Head of caudate nucleus (tissue), 42 donors: ENCODE results near the gene OR1F1.
"Not testable (repeated sequence)": the region's sequence is repeated elsewhere in the genome, so short reads cannot be mapped to it uniquely, and the experiment has no call there.

ENCODE experiments used
- DNase-seq, 42 donors: peaks; one replicate each; pipeline versions ENCODE4 v3.0.0 to v3.0.0-alpha.2; 2020 to 2021; ENCODE audit warnings: mixed read lengths in 7 of 42
- intact Hi-C: fragments of 100-400 bp; cut with DNase I; formaldehyde crosslinking; loops from one replicate; pipeline ENCODE4 v1.15.0; 2022

OR1F1 gene

DNA sequence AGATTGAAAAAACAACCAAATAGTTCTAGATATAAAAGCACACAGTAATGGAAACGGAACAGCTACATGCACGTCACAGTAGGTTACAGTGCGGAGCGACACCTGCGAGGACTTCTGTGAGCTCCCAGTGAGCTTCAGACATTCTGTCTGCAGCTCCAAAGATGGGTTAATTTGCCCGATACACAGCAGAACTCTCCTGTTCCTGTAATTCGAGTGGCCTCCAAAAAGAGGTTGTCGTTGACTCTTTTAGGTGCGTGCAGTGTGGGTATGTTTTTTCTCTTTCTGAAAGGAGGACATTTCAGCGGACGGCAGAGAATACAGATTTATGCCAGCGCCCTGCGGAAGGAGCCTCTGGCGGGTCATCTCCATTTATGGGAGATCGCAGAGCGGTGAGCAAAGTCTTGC is 2.9 kb downstream of the OR1F1 start:
- intact Hi-C loops: no loop called here
- no peak for DNase-seq

DNA sequence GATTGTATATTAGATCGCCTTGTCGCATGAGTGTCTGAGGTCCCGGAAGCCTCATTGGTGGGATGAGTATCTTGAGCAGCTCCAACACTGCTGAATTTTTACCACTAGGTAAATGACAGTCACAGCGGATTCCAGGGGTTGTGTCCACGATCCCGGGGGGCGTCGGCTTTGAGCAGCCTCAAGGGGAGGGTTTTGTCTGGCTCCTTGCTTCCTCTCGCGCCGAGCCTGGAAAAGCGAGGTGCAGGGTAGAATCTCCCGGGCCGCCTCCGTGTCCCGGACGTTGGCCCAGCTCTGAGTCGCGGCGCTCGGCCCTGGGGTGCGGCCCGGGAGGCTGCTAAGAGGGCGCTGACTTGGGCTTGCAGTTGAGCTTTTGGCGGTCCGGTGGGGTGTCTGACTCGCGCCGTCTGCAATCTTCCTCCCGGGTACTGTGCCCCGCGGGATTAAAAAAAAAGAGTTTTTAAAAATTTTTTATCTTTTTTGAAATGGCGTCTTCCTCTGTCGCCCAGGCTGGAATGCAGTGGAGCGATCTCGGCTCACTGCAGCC is 4.5 kb downstream of the OR1F1 start:
- no peak for DNase-seq
- intact Hi-C loops: no loop called here

DNA sequence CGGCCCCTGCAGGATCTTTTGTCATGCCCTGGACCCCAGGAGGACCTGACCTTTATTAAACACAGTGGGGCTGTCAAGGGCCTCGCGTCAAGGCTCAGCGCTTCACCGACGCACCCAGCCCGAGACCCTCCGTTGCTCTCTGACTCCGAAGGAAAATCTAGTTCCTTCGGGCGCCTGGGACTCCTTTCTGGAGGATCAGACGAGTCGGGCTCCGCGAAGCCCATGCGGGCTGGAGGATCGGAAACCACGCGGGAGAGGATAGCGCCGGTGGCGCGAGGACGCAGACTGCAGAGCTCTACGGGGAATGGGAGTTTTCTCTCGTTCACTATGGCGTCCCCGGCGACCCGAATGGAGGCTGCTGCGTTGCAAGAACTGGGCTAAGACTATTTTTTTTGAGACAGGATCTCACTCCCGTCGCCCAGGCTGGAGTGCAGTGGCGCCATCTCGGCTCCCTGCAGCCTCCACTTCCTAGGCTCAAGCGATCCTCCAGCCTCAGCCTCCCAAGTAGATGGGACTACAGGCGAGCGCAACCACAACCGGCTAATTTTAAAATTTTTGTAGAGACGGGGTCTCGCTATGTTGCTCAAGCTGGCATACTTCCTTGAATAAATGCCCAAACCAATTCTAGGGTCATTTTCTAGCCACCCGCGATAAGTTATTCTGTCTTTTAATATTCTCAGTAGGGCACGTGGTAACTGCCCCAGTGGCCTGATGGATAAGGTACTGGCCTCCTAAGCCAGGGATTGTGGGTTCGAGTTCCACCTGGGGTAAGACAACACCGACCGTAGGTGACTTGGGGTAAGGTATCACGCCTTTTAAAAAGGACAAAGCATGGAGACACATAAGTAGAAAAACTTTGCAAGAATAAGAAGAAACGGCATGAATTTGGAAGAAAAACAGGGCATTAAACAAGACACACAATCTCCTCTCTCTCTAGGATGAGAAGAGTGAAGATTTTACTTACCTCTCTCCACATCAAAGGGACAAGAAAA is 5.5 kb downstream of the OR1F1 start:
- intact Hi-C loops: no loop called here

DNA sequence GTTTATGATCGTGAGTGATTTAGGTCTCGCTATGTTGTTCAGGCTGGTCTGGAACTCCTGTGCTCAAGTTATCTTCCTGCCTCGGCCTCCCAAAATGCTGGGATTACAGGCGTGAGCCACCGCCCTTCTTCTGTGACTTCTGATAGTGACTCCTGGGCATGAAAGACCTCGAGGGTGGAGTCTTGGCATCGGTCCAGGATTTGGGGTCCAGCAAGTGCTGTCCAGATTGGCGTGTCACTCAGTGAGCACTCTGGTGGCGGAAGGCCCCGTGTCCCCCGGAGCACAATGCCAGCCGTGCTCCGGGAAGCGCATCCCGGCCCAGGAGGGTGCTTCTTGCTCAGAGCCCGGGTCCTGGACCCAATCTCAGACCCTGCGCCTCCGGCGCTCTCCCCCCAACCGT is 6.8 kb downstream of the OR1F1 start:
- intact Hi-C loops: no loop called here

More for the DNA sequence above, 5.5 kb downstream of the OR1F1 start:
- no peak for DNase-seq

DNA sequence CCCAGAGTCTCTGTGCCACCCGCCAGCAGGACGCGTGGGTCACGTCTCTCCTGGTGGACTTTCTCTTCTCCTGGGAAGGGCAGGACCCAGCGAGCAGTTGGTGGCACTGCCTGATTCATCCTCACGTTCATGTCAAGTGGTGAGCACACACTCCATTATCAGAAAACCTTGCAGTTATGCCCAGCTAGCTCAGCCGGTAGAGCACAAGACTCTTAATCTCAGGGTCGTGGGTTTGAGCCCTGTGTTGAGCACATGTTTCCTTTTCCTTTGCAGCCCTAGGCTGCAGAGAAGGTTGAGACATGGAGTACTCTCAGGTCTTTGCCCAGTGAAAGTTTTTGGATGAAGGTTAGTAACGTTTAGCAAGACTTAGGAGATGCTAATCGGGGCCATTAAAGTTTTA is 8.0 kb downstream of the OR1F1 start:
- intact Hi-C loops: no loop called here
- no peak for DNase-seq

More for the DNA sequence above, 6.8 kb downstream of the OR1F1 start:
- no peak for DNase-seq

DNA sequence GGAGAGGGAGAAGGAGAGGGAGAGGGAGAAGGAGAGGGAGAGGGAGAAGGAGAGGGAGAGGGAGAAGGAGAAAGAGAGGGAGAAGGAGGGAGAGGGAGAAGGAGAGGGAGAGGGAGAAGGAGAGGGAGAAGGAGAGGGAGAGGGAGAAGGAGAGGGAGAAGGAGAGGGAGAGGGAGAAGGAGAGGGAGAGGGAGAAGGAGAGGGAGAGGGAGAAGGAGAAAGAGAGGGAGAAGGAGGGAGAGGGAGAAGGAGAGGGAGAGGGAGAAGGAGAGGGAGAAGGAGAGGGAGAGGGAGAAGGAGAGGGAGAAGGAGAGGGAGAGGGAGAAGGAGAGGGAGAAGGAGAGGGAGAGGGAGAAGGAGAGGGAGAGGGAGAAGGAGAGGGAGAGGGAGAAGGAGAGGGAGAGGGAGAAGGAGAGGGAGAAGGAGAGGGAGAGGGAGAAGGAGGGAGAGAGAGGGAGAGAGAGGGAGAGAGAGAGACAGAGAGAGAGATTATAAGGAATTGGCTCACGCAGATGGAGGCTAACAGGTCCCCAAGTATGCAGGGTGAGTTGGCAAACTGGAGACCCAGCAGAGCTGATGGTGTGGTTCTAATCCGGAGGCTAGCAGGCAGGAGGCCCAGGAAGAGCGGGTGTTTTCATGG is 9.8 kb downstream of the OR1F1 start:
- DNase-seq, intact Hi-C loops: not testable (repeated sequence)

DNA sequence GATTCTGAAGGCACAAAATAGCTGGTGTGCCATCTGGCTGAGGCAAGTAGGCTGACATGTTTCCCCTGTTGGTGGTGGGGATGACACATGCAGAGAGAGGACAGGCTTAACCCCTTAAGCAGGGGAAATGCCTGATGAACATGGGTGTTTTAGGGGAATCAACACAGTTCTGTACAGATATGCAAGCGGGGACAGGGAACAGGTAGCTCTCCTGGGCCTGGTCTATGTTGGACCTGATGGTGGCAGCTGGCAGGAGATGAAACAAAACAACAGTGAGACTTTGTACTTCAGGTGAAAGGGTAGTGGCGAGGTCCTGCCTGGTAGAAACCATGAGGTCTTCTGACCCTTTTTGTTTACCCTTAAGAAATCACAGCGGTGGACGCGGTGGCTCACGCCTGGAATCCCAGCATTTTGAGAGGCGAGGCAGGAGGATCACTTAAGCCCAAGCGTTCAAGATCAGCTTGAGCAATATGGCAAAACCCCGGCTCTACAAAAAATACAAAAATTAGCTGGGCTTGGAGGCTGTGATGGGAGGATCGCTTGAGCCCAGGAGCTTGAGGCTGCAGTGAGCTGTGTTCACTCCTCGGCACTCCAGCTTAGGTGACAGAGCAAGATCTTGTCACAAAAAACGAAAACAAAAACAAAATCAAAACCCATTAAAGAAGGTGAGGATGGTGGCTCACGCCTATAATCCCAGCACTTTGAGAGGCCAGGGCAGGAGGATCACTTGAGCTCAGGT is 10.5 kb downstream of the OR1F1 start:
- DNase-seq: no peak
- intact Hi-C loops: no loop called here

DNA sequence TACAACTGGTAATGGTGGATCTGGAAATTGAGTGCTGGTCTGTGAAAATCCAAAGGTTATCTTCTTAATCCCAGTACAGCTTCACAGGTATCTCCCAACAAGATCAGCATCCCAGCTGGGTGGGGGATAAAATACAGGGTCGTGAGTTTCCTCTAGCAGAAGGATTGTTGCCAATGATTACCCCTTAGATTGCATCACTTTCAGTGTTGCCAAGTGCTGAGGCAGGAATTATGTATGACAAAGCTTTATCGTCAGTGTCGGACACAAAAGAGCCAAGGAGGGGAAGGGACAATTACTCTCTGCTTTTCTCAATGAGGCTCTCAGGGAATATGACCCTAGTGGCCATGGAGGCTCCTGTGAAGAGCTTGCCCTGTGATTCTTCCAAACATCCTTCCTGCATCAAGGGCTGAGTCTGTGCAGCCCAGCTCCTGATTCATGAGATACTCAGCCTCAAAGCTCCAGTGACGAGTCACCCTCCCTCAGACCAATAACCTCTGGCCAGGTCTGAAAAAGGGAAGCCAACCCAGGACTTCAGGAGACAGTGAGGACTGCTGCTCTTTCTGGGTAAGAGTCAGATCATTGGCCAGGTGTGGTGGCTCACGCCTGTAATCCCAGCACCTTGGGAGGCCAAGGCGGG is 15.0 kb downstream of the OR1F1 start:
- DNase-seq: no peak
- intact Hi-C loops: no loop called here

DNA sequence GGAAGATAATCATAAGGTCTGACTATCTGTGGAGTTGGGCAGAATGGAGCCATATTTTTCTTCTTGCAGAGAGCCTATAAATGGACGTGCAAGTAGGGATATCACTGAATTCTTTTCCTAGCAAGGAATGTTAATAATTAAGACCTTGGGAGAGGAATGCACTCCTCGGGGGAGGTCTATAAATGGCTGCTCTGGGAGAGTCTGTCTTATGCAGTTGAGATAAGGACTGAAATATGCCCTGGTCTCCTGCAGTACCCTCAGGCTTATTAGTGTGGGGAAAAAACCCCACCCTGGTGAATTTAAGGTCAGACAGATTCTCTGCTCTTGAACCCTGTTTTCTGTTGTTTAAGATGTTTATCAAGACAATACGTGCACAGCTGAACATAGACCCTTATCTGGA is 17.9 kb downstream of the OR1F1 start:
- intact Hi-C loops, DNase-seq: not testable (repeated sequence)

DNA sequence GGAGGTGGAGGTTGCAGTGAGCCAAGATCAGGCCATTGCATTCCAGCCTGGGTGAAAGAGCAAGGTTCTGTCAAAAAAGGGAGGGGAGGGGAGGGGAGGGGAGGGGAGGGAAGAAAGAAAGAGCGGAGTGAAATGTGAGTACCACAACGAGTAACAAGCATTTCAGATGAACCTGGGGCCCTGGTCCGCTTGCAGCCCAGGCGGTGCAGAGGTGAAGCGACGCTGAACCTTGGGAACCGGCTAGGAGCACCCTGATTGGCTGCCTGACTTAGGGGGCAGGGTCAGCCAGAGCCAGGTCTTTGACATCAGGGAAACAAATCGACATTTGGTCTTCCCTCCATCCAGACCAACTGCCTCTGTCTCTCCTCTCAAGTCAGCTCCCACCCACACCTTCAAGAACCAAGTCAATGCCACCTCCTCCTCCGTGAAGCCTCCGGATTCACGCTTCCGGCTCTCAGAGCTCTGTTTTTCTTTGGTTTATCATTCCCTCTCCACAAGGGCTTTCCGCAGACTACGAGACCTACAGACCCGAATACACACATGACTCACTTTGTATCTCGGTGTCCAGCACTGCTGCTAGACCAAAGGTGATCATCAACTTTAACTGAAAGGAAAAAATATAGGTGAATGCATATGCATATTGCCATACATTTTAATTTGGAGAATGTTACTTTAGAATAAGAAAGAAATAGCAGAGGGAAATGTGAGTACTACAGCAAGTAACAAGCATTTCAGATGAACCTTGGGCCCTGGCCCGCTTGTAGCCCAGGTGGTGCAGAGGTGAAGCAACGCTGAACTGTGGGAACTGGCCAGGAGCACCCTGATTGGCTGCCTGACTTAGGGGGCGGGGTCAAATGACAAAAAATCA is 19.3 kb downstream of the OR1F1 start:
- intact Hi-C loops: no loop called here

DNA sequence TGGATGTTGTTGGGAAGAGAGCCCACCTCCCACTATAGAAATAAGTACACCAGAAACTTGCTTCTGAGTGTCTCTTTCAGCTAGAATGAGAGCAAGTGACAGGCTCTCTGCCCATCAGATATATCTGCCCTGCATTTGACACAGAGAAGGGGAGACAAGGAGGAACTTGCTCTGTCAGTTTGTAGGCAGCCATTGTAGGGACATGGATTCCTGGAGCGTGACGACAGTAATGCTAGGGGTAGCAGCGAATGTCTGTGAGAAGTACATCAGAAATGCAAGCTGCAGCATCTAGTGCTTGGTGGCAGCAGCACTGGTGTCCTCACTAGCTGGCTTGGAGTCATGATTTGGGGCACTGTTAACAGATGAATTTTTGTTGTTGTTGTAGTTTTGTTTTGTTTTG is 24.0 kb downstream of the OR1F1 start:
- DNase-seq: no peak
- intact Hi-C loops: no loop called here

More for the DNA sequence above, 19.3 kb downstream of the OR1F1 start:
- DNase-seq: peak in 1 of 42 donors; percentile 29

DNA sequence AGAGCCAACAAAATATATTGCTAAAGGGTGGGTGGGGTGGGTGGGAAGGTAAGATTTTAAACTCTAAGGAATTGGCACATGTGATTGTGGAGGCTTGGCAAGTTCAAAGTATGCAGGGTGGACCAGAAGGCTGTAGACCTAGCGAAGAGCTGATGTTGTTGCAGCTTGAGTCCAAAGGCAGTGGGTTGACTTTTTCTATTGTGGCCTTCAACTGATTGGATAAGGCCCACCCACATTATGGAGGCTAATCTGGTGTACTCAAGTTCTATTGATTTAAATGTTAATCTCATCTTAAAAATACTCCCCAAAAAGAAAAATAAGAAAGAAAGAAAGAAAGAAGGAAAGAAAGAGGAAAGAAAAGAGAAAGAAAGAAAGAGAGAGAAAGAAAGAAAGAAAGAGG is 24.6 kb downstream of the OR1F1 start:
- intact Hi-C loops: no loop called here
- no peak for DNase-seq

DNA sequence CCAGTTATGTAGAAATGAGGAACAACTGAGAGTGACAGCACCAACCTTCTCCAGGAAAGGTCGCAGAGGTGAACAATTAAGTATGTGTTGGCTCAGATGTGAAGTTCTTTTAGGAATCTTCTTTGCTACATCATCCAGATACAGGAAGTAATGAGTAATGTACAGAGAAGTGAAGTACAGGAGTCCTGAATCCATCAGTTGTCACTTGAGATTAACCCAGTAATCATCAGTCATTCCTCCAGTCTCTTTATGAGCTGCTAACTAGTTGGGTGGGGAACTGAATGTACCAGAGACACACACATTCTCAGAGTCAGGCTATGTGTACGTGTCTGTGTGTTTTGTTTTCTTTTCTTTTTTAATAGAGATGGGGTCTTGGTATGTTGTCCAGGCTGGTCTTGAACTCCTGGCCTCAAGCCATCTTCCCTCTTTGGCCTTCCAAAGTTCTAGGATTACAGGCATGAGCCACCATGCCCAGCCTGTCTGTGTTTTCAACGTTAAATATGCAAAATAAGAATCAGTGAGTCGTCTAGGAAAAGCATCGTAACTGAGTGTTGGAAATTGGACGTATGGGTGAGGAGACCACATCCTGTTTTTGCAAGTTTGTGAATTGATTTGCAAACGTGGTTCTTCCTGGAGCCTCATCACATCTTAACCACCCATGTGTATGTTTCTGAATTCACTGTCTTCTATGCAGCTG is 27.0 kb downstream of the OR1F1 start:
- intact Hi-C loops: no loop called here
- DNase-seq: no peak

DNA sequence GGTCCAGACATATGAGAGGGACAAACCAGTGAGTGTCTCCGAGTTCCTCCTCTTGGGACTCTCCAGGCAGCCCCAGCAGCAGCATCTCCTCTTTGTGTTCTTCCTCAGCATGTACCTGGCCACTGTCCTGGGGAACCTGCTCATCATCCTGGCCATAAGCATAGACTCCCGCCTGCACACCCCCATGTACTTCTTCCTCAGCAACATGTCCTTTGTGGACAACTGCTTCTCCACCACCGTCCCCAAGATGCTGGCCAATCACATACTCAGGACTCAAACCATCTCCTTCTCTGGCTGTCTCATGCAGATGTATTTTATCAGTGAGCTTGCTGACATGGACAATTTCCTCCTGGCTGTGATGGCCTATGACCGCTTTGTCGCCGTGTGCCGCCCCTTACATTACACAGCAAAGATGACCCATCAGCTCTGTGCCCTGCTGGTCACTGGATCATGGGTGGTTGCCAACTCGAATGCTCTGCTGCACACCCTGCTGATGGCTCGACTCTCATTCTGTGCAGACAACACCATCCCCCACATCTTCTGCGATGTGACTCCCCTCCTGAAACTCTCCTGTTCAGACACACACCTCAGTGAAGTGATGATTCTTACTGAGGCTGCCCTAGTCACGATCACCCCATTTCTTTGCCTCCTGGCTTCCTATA is 27.7 kb downstream of the OR1F1 start:
- intact Hi-C loops: no loop called here
- DNase-seq: no peak

DNA sequence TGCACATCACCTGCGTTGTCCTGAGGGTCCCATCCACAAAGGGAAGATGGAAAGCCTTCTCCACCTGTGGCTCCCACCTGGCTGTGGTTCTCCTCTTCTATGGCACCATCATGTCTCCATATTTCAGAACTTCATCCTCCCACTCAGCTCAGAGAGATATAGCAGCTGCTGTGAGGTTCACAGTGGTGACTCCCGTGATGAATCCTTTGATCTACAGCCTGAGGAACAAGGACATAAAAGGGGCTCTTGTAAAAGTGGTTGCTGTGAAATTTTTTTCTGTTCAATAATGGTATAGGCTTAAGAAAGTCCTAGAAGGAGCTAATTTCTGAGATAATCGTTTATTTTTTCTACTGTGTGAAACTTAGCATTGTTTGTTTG is 28.2 kb downstream of the OR1F1 start:
- no peak for DNase-seq
- intact Hi-C loops: no loop called here

DNA sequence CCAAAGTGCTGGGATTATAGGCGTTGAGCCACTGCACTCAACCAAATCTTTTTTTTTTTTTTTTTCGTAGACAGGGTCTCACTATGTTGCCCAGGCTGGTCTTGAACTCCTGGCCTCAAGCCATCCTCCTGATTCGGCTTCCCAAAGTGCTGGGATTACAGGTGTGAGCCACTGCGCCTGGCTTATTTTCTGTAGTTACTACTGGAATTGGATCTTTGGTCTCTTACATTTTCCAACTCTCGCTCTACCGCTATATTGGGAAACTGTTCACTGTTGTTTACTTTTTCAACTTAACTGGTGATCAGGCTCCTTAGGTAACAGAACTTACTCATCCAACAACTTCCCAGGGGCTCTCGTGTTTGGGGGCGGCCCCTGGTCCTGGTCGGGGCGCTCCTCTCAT is 32.8 kb downstream of the OR1F1 start:
- intact Hi-C loops: no loop called here
- DNase-seq: no peak

DNA sequence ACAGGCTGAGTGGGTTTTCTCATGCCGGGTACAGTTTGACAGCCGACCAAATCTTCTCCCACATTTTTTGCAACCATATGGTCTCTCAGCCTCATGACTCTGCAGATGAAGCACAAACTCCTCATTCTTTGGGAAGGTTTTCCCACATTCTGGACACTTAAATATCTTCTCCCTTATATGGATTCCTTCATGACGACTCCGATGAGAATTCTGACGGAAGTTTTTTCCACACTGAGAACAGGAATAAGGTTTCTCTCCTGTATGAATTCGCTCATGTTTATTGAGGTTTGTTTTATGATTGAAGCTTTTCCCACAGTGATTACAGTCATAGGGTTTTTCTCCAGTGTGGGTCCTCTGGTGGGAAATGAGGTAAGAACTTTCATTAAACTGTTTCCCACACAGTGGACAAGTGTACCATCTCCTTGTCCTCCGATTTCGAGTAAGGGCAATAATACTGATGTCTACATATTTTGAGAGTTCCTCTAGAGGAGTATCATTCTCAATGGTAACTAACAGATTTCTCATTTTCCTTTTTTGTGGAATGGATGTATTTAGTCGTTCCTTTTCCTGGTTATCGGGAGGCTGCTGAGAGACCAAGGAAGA is 36.0 kb downstream of the OR1F1 start:
- DNase-seq: no peak
- intact Hi-C loops: no loop called here
